HG03342 (cell line): Measurements from ENCODE around the gene VPS8.

Experiments
- ATAC-seq: cut with Tn5 transposase; IDR thresholded peaks from one replicate; pipeline ENCODE4 v1.9.1; 2021; ENCODE audit warnings: mild to moderate bottlenecking, moderate library complexity; ENCODE audit not compliant: unreplicated experiment

VPS8 gene

GRCh38 chr3:185084402-185084801, 272.4 kb downstream of the VPS8 start:
- ATAC-seq = no peak

GRCh38 chr3:185084901-185085300, 272.9 kb downstream of the VPS8 start:
- no peak for ATAC-seq

- ATAC-seq = no peak
Measured at GRCh38 chr3:185087419-185087818, 275.5 kb downstream of the VPS8 start.

- no peak for ATAC-seq
Measured at GRCh38 chr3:185089343-185089742, 277.4 kb downstream of the VPS8 start.

GRCh38 chr3:185089751-185090150, 277.8 kb downstream of the VPS8 start:
- no peak for ATAC-seq

GRCh38 chr3:185090811-185091210, 278.8 kb downstream of the VPS8 start:
- no peak for ATAC-seq

GRCh38 chr3:185093116-185093515, 281.1 kb downstream of the VPS8 start:
- no peak for ATAC-seq

- no peak for ATAC-seq
Measured at GRCh38 chr3:185094697-185095096, 282.7 kb downstream of the VPS8 start.
